H1 (cell line): ENCODE measurements around the gene MYOM1. TPM values are rescaled to one million over a fixed set of nuclear protein-coding genes. Genes with fewer than 3 reads are reported as not detected.

ENCODE experiments used
- CTCF ChIA-PET: fragments of 300-600 bp; sonication (Branson Sonifier 250); formaldehyde crosslinking; loops from one replicate; lab custom pipeline; 2021; ENCODE audit not compliant: partially characterized antibody; lab: Charles Lee
- POLR2A ChIA-PET: fragments of 300-600 bp; sonication (Branson Sonifier 250); formaldehyde crosslinking; loops from one replicate; lab custom pipeline; 2021; ENCODE audit warnings: inconsistent platforms; ENCODE audit not compliant: partially characterized antibody; lab: Charles Lee
- DNase-seq, 2 experiments: peaks; one replicate each; pipeline versions ENCODE4 v3.0.0 to v3.0.0-alpha.2; 2010 to 2022; ENCODE audit warnings: low spot score in 2 of 2, low read depth in 1 of 2, mixed read lengths in 1 of 2
- FAIRE-seq: peaks from 2 replicates; lab custom pipeline; 2011; peaks lifted over from hg19 to GRCh38; lab: Jason Lieb, UNC
- H2AFZ ChIP-seq: 2 replicates; pipeline ENCODE4 v1.8.1; 2012; ENCODE audit warnings: low read length, inconsistent platforms
- H2AK5ac ChIP-seq: 2 replicates; pipeline ENCODE4 v1.6.1; 2013; ENCODE audit warnings: low read depth, low read length
- H2BK120ac ChIP-seq: replicated peaks from 2 replicates; pipeline ENCODE3; 2013; ENCODE audit warnings: low read depth, low read length, inconsistent platforms
- H2BK12ac ChIP-seq: 2 replicates; pipeline ENCODE4 v1.6.1; 2013; ENCODE audit warnings: low read depth, low read length
- H2BK15ac ChIP-seq: 2 replicates; pipeline ENCODE4 v1.6.1; 2013; ENCODE audit warnings: low read length
- H2BK20ac ChIP-seq: 2 replicates; pipeline ENCODE4 v1.6.1; 2013; ENCODE audit warnings: low read length
- H2BK5ac ChIP-seq: 2 replicates; pipeline ENCODE4 v1.6.1; 2013; ENCODE audit warnings: low read depth, low read length
- H3K14ac ChIP-seq: 2 replicates; pipeline ENCODE4 v1.6.1; 2013; ENCODE audit warnings: inconsistent platforms; ENCODE audit not compliant: insufficient read length
- H3K18ac ChIP-seq: 2 replicates; pipeline ENCODE4 v1.6.1; 2013; ENCODE audit warnings: low read length; ENCODE audit errors: extremely low read depth
- H3K23ac ChIP-seq: 2 replicates; pipeline ENCODE4 v1.6.1; 2013; ENCODE audit warnings: inconsistent platforms; ENCODE audit not compliant: insufficient read length
- H3K23me2 ChIP-seq: 2 replicates; pipeline ENCODE4 v1.6.1; 2013; ENCODE audit warnings: low read depth, low read length
- H3K27ac ChIP-seq: 2 replicates; pipeline ENCODE4 v1.6.1; 2011; ENCODE audit warnings: low read depth, low read length, inconsistent platforms
- H3K27me3 ChIP-seq, 4 experiments: replicated peaks in 1 of 4; 1 replicate in 1 of 4; 2 replicates in 3 of 4; pipeline versions ENCODE4 v1.6.1 to v1.8.1; 2011 to 2013; ENCODE audit warnings: low read length in 3 of 4, mild to moderate bottlenecking in 3 of 4, inconsistent platforms in 2 of 4, mixed read lengths in 2 of 4, moderate library complexity in 1 of 4; ENCODE audit not compliant: control insufficient read depth in 3 of 4, insufficient read depth in 3 of 4; ENCODE audit errors: extremely low read depth in 1 of 4
- H3K36me3 ChIP-seq, 4 experiments: 2 replicates each; pipeline versions ENCODE4 v1.6.1 to v1.8.1; 2011 to 2013; ENCODE audit warnings: mild to moderate bottlenecking in 4 of 4, low read length in 3 of 4, moderate library complexity in 2 of 4, control low read depth in 1 of 4, inconsistent platforms in 1 of 4; ENCODE audit not compliant: insufficient read depth in 4 of 4, control insufficient read depth in 2 of 4
- H3K4ac ChIP-seq: replicated peaks from 2 replicates; pipeline ENCODE3; 2013; ENCODE audit warnings: low read length, low read depth, mixed read lengths, inconsistent platforms; ENCODE audit not compliant: insufficient read length
- H3K4me1 ChIP-seq, 4 experiments: replicated peaks in 1 of 4; 1 replicate in 1 of 4; 2 replicates in 3 of 4; pipeline versions ENCODE4 v1.6.1 to v1.8.1; 2011 to 2013; ENCODE audit warnings: low read length in 3 of 4, inconsistent platforms in 2 of 4, mixed read lengths in 1 of 4; ENCODE audit not compliant: insufficient read depth in 4 of 4, control insufficient read depth in 3 of 4
- H3K4me2 ChIP-seq, 2 experiments: 2 replicates each; pipeline versions ENCODE4 v1.6.1 to v1.8.1; 2011 to 2013; ENCODE audit warnings: low read depth in 2 of 2, low read length in 2 of 2, control low read depth in 1 of 2, inconsistent platforms in 1 of 2, mild to moderate bottlenecking in 1 of 2; ENCODE audit not compliant: insufficient read depth in 1 of 2
- H3K4me3 ChIP-seq, 4 experiments: fragments of 200-600, 300-600 bp in 1 of 4; sonication (generic), shearing (Covaris generic), sonication (Bioruptor Twin) in 1 of 4; 2 replicates each; pipeline versions ENCODE4 v1.5.1 to v1.8.1; 2011 to 2016; ENCODE audit warnings: low read length in 4 of 4, low read depth in 3 of 4, control low read depth in 2 of 4, inconsistent platforms in 2 of 4, mild to moderate bottlenecking in 2 of 4, mixed read lengths in 1 of 4, moderate library complexity in 1 of 4; ENCODE audit not compliant: insufficient read depth in 2 of 4; ENCODE audit errors: extremely low read depth in 1 of 4
- H3K56ac ChIP-seq: replicated peaks from 2 replicates; pipeline ENCODE3; 2013; ENCODE audit warnings: low read depth, mild to moderate bottlenecking, mixed read lengths, low read length, inconsistent platforms; ENCODE audit not compliant: insufficient read length
- H3K79me1 ChIP-seq: 2 replicates; pipeline ENCODE4 v1.6.1; 2013; ENCODE audit warnings: low read depth, low read length, control low read depth
- H3K79me2 ChIP-seq, 2 experiments: 2 replicates each; pipeline versions ENCODE4 v1.6.1 to v1.8.1; 2012 to 2013; ENCODE audit warnings: low read length in 2 of 2, mild to moderate bottlenecking in 2 of 2, inconsistent platforms in 1 of 2; ENCODE audit not compliant: insufficient read depth in 2 of 2, control insufficient read depth in 1 of 2
- H3K9ac ChIP-seq, 4 experiments: replicated peaks in 1 of 4; 1 replicate in 1 of 4; 2 replicates in 3 of 4; pipeline versions ENCODE4 v1.6.1 to v1.8.1; 2011 to 2013; ENCODE audit warnings: low read depth in 3 of 4, low read length in 3 of 4, control low read depth in 2 of 4, mild to moderate bottlenecking in 2 of 4, moderate library complexity in 2 of 4, inconsistent platforms in 1 of 4; ENCODE audit errors: extremely low read depth in 1 of 4
- H3K9me3 ChIP-seq, 2 experiments: 2 replicates each; pipeline versions ENCODE4 v1.6.1 to v1.8.1; 2012 to 2013; ENCODE audit warnings: mild to moderate bottlenecking in 2 of 2, moderate library complexity in 2 of 2, control low read depth in 1 of 2, inconsistent platforms in 1 of 2, low read depth in 1 of 2, low read length in 1 of 2, mixed read lengths in 1 of 2; ENCODE audit not compliant: insufficient read depth in 2 of 2
- H4K20me1 ChIP-seq, 2 experiments: replicated peaks in 1 of 2; 2 replicates each; pipeline versions ENCODE3 to v1.8.1; 2011 to 2013; ENCODE audit warnings: inconsistent platforms in 2 of 2, low read length in 2 of 2, mild to moderate bottlenecking in 1 of 2; ENCODE audit not compliant: insufficient read depth in 2 of 2, control insufficient read depth in 1 of 2
- H4K5ac ChIP-seq: 2 replicates; pipeline ENCODE4 v1.6.1; 2013; ENCODE audit warnings: low read length, low read depth, mixed read lengths, inconsistent platforms; ENCODE audit not compliant: insufficient read length
- H4K8ac ChIP-seq: 2 replicates; pipeline ENCODE4 v1.8.0; 2013; ENCODE audit warnings: mild to moderate bottlenecking, moderate library complexity, low read length, inconsistent platforms; ENCODE audit not compliant: insufficient read depth; ENCODE audit errors: extremely low read depth
- H4K91ac ChIP-seq: replicated peaks from 2 replicates; pipeline ENCODE3; 2013; ENCODE audit warnings: low read length, mixed read lengths, inconsistent platforms; ENCODE audit not compliant: insufficient read length
- WGBS, 2 experiments: shearing (Covaris generic) in 1 of 2; methylation state at CpG; one replicate each; pipeline versions ENCODE4 v1.1.6 to v1.1.7; 2013 to 2015; ENCODE audit warnings: low lambda C conversion rate in 2 of 2, mixed read lengths in 2 of 2, inconsistent platforms in 1 of 2, low coverage in 1 of 2, missing lambda C conversion rate in 1 of 2; ENCODE audit not compliant: insufficient replicate concordance in 2 of 2, insufficient coverage in 1 of 2, insufficient read length in 1 of 2; ENCODE audit errors: extremely low coverage in 1 of 2, missing lambda C conversion rate in 1 of 2; 5-methylcytosine and 5-hydroxymethylcytosine counted together
- polyA plus RNA-seq, 7 experiments: library from polyadenylated mRNA; depleted of rRNA in 3 of 7; stranded (reverse) in 5 of 7; unstranded in 2 of 7; fragments of >200 nt in 5 of 7; fragments of 200-250 nt in 2 of 7; gene quantifications; 1 replicate in 5 of 7; 2 replicates in 1 of 7; 4 replicates in 1 of 7; pipeline versions ENCODE4 v1.2.1 to v1.2.3, GENCODE V29; 2011 to 2013; ENCODE audit warnings: missing spikeins in 2 of 7, mixed read lengths in 2 of 7
- total RNA-seq: library from RNA; stranded (reverse); fragmentation: NEBNext Ultra II Directional; extraction: Animal tissue kit (Norgen Biotek cat#: 25700); gene quantifications from 2 replicates; pipeline ENCODE4 v1.2.1, GENCODE V29; 2021

The MYOM1 gene
- total and polyA plus RNA-seq, 2 of the 8 experiments (the other 6 are each of a cell fraction or from before 2014, with no cell fraction given), result 0.06 to 0.32 TPM

DNA sequence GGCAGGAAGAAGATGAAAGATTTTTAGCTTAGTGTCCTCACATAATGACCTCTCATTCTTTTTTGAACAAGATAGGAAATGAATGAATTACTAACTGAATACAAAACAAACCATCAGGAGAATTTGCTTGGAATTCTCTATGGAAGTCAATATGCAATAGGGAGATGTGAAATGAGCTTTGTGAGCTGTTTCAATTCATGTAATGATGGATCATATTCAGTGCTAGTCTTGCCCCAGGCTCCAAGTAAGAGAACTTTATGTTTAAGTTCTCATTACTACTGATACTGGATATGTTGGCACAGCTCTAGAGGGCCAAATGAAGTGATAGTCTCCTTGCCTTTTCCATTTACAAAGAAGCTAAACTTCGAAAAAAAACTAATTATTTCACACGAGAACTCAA lies 29.2 kb downstream of the MYOM1 start:
- Histone ChIP-seq H2BK120ac (no peak overlapping the region), H2BK15ac (no peak overlapping the region), H3K9me3 (no peaks in the 10 kb centered on the region), H4K5ac (no peak overlapping the region), H3K23me2 (no peaks in the 10 kb centered on the region), H3K27ac (no peak overlapping the region), H2BK20ac (no peak overlapping the region), H3K4me3 (no peak overlapping the region), H3K79me2 (no peaks in the 10 kb centered on the region), H3K4ac (no peak overlapping the region), H3K79me1 (no peaks in the 10 kb centered on the region), H4K91ac (no peak overlapping the region), H3K4me2 (no peak overlapping the region), H2AFZ (no peak overlapping the region), H3K27me3 (no peaks in the 10 kb centered on the region), H3K23ac (no peak overlapping the region), H2BK5ac (no peak overlapping the region), H3K9ac (no peak overlapping the region), H2AK5ac (no peak overlapping the region), H3K36me3 (no peaks in the 10 kb centered on the region), H2BK12ac (no peak overlapping the region), H3K4me1 (no peaks in the 10 kb centered on the region), H4K20me1 (no peaks in the 10 kb centered on the region), H3K18ac (no peak overlapping the region), H4K8ac (no peak overlapping the region), H3K56ac (no peak overlapping the region), H3K14ac (no peak overlapping the region)
- CTCF ChIA-PET, result interaction anchor here (0.9 to 1.2 kb wide), 2 partner anchors 10 to 62 kb away, joined by 3 read pairs; no protein-coding TSS in a partner anchor
- FAIRE-seq (no peak), DNase-seq (no peak)
- 78% methylated on average over 2 of the region's 2 CpGs; no CpG with 5 or more reads in 1 of the 2 experiments for WGBS, 2 experiments
- POLR2A ChIA-PET, result no interaction called here
